H54 (cell line): ENCODE measurements around the gene SIRPB2.

Source experiments
- DNase-seq: peaks from one replicate; pipeline ENCODE4 v3.0.0; 2011; ENCODE audit warnings: low spot score, mixed read lengths; ENCODE audit not compliant: insufficient read length
- FAIRE-seq: peaks from 3 replicates; lab custom pipeline; 2011; peaks lifted over from hg19 to GRCh38; lab: Jason Lieb, UNC
- POLR2A ChIP-seq: IDR thresholded peaks from 2 replicates; pipeline ENCODE4 v1.6.1; 2011; ENCODE audit warnings: low read depth, mild to moderate bottlenecking, low read length

SIRPB2 gene

DNA sequence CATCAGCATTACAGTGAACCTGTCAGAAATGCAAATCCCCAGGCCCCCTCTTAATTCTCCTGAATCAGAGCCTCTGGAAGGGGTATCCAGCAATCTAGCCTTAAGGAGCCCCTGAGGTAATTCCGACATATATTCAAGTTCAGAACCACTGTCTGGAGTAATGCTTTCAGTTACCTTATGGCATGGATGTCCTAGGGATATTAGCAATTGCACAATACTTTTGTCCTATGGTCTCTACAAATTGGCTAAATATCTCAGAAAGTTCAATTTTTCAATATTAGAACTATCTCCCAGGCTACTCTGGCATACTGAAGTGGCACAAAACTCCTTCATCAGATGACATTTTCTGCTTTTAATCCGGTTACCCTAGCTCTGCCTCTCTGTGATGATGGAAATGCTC is 30.9 kb downstream of the SIRPB2 start:
- no peak for TF ChIP-seq POLR2A
- DNase-seq (no peak), FAIRE-seq (no peak)

DNA sequence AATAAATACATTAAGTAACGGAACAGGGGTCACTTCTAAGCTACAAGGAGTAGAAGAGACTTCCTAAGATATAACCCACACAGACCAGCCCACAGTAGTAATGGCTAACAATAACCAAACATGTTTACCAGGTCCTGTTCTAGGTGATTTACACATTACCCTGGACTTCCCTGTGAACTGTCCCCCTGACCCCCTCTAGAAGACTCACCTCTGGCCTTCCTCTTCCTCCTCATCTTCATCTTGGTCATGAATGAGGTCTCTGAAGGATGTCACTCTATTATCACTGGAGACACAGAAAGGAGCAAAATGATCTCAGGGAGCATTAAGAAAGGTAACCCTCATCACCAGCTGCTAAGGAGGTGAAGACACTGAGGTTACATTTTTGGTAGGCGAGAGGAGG is 33.2 kb downstream of the SIRPB2 start:
- DNase-seq (no peak), FAIRE-seq (no peak)
- TF ChIP-seq POLR2A: no peak

DNA sequence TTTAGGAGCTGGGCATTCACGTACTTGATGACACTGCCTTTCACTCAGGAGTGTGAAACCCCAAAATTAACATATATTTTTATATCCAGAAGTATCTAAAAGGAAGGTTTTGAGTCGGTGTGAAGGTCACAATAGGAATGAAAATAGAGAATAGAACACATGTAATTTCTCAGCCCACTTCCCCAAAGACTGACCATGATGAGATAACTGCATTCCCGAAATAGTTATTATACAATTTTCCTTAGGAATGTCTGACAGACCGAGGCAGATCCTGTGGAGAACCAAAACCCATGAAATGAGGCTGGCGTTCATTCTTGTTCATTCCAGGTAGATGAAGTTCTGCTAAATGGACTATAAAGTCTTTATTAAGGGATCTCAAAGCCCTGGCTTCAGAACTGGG is 34.9 kb downstream of the SIRPB2 start:
- no peak for TF ChIP-seq POLR2A
- FAIRE-seq (no peak), DNase-seq (no peak)

DNA sequence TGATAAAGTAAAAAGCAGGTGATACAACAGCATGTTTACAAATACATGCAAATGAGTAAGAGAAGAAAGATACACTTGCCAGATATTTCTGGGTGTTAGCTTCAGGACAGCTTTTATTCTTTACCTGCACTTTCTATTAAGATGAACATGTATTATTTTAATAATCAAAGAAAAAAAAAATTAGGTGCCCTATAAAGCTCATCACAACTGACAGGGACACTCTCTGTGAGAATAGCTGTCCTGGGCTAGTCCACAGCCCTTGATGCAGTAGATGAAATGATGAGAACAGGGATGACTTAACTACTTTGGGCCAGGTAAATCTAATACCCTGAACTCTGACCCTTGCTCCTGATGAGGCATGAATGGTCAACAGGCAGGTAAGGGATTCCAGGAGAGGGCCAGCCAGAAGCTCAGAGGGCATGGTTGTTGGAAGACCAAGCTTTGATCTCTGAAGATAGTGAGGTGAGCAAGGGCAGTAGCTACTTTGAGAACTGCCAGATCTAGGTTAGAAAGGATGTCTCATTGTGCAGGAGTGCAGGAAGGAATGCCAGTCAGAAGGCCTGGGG is 40.2 kb downstream of the SIRPB2 start:
- no peak for FAIRE-seq
- no peak for TF ChIP-seq POLR2A

DNA sequence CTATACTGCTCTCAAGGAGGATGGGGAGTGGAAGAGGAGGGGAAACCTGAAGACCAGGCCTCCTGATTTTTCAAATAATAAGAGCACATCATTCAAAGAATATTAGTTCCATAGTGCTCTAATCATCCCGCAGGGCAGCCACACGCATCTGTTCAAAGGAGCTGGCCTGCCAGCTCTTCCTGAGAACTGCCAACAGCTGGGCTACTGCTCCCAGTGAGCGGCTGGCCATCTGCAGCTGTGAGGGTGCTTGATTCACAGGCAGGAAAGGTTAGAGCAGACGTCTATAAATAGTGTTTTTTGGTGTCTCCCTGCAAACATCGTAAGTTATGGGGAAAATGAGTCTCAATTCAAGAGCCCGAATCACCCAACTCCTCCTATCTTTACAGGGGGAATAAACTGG is 41.9 kb downstream of the SIRPB2 start:
- no peak for TF ChIP-seq POLR2A
- DNase-seq: no peak
- FAIRE-seq: no peak

More for the DNA sequence above, 40.2 kb downstream of the SIRPB2 start:
- DNase-seq: no peak

DNA sequence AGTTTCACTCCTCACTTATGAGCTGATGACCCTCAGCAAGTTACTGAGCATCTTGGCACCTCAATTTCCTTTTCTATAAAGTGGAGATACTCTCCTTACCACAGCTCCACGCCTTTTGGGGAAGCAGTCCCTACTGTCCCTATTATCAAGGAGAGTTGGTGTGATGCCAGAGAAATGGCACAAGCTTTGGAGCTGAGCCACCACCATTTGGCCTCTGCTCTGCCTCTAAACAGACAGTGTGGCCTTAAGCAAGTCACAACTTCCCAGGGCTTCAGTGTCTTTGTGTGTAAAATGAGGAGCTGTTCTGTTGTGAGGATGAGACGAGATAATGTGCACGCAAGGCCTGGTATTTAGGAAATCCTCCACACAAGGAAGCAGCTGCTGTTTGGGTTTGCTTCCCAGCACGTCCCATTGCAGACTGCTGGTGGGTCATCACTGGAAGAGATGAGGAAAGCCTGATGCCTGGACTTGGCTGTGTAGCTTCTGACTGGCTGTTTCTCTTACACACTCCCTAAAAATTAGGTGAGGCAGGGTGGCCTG is 43.1 kb downstream of the SIRPB2 start:
- no peak for TF ChIP-seq POLR2A
- FAIRE-seq (no peak), DNase-seq (no peak)

DNA sequence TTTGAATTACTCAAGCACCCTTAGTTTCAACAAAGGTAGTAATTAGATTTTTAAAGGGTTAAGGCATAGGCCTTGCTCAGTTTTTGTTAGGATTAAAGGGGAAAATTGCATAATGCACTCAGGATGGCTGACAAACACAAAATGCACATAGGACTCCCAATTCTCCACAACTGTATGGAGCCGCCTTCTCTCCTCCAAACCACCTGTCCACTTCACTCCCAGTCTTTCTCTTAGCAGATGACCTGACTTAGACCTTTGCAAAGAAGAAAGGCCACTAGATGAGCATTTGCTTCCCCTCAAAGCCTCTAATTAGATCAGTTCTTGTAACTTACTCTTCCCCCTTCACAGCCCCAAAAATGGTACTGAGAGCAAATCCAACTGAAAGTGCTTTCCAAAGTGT is 44.7 kb downstream of the SIRPB2 start:
- FAIRE-seq: no peak
- TF ChIP-seq POLR2A: no peak
- DNase-seq: no peak

DNA sequence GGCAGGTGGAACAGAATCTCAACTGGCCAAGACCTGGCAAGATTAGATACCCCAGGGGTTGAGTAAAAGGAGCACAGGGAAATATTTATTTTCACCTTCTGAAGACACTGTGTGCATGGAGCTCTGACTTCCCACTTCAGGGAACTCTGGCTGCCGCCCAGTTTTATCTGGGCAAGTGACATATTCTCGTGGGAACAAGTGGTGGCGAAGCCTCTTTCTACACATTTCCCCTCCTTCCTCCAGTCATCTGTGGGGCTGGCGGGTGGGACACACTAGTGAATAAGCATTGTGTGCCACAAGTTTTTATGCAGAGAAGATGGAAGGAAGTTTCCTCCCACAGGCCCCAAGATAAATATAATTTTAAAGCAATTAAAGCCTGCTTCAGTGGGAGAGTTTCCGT is 48.1 kb downstream of the SIRPB2 start:
- FAIRE-seq (no peak), DNase-seq (no peak)
- TF ChIP-seq POLR2A: no peak

DNA sequence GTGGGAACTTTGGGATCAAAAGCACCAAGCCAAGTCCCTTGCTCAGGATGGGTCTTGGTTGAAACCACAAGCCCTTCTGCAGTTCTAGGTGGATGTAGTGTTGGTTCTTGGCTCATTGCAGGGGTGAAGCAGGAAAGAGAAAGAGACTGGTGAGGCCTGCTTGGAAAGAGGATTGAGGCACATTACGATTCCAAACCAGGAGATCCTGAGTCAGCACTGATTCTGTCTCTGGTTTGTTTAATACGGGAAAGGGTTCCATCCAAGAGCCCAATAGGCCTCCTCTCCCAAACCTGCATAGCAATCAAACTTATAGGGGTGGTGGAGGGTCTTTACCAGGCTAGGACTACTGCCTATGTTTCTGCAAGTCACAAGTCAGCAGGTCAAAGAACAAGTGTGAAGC is 48.9 kb downstream of the SIRPB2 start:
- TF ChIP-seq POLR2A: no peak
- FAIRE-seq (no peak), DNase-seq (no peak)

DNA sequence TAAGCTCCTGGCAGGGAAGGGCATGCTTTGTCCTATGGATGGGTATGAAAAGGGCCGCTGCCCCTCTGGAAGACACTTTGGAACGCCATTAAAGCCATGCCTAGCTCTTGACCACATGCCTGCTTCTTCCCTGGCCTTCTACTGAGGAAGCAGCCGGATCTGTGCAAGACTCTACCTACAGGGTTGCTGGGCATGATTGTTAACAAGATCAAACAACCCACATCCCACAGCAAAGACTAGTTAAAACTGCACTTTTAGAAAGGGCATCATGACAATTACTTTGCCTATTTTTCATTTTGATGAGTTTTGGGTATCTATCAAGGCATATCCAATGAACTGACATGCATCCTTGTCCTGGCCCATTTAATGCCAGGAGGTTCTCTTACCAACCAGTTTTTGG is 50.1 kb downstream of the SIRPB2 start:
- no peak for TF ChIP-seq POLR2A
- FAIRE-seq (no peak), DNase-seq (no peak)

DNA sequence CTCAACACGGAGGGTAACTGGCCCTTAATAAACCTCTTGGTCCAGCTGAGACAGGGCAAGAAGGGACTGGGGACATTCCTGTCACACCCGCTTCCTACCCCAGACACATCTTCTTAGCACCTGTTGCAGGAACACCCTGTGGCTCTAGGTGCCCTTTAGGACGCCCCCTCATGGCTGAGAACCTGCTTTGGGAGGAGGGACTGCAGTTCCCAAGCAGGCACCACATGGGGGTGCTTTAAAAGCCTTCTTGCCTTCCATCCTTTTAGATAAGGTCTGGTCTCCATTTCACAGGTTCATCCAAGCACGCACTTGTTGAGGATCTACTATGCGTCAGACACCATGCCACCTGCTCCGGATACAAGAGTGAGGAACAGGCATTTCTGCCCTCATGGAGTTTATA is 51.2 kb downstream of the SIRPB2 start:
- no peak for TF ChIP-seq POLR2A
- no peak for DNase-seq
- no peak for FAIRE-seq

DNA sequence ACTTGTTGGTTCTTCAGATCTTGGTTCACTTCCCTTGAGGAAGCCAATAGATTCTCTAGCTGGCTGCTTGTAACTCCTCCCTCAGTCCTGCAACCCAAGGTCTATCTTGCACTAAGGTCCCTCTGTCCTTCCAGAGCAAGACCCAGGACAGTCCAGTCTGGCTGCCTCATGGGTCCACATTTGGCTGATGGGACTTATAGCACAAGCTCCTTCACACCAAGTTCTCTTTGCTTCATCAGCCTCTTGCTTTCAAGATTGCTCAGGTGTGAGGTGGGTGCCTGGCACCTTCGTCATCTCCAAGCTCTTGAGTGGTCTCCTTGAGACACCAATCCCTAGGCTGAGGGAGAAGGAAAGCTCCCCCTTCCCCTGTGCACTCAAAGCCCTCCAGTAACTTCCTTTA is 52.9 kb downstream of the SIRPB2 start:
- TF ChIP-seq POLR2A: no peak
- FAIRE-seq: no peak
- no peak for DNase-seq

DNA sequence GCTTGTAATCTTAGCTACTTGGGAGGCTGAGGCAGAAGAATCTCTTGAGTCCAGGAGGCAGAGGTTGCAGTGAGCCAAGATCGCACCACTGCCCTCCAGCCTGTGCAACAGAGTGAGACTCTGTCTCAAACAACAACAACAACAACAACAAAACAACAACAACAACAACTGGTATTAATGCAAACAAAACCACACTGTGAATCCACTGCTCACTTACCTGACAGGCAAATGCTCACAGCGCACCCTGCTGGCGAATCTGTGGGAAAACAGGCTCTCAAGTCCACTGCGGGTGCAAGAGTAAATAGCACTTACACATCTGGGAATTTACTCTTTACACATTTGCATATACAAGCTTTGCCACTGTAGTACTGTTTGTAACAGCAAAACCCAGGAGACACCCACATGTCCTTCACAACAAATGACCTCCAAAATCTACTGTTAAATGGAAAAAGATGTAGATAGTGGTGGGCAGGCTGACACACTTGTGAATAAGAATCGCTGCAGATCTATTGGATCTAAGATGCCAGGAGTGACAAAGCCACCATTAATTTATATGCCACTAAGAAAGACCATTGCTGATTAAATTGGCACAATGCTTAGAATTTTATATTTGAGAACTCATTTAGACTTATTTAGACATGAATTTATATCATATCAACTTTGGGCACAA is 53.9 kb downstream of the SIRPB2 start:
- FAIRE-seq (no peak), DNase-seq (no peak)
- no peak for TF ChIP-seq POLR2A

DNA sequence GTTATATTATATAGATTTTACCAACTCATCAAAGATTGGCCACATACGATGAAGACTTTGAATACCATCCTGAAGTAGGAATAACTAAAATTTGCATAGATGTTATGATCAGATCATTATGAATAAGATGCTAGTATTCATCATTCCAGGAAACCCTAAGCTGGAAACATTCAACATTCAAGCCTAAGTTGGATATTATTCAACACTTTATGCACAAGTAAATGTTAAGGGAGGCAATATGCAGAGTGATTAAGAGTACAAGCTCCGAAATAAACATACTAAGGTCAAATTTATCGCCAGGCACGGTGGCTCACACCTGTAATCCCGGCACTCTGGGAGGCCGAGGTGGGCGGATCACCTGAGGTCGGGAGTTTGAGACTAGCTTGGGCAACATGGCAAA is 55.0 kb downstream of the SIRPB2 start:
- no peak for FAIRE-seq
- no peak for DNase-seq
- no peak for TF ChIP-seq POLR2A

DNA sequence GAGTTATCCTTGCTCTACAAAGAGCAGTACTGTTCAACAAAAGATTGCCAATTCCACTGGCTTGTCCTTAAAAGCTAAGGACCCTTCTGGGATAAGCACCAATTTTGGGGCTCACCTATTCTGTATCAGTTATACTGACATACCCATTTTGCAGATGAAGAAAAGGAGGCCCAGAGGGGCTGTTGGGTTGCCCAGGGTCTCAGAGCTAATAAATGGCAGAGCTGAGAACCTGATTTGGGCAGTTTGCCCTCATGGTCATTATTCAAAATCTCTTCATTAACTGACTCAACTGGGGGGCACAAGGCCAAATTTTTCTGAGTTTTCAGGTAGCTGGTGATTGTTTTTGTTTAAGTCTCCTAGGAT is 55.9 kb downstream of the SIRPB2 start:
- TF ChIP-seq POLR2A: no peak
- DNase-seq (no peak), FAIRE-seq (no peak)
